Fibroblast of pulmonary artery (primary cell): ENCODE data around the gene LAX1.

ENCODE experiments used
- DNase-seq: peaks from one replicate; pipeline ENCODE4 v3.0.0-alpha.2; 2010; ENCODE audit warnings: low read depth
- H3K4me3 ChIP-seq: replicated peaks from 2 replicates; pipeline ENCODE4 v1.5.1; 2011; ENCODE audit warnings: low read depth, mild to moderate bottlenecking, control low read depth, low read length, moderate library complexity
- CTCF ChIP-seq: IDR thresholded peaks from 2 replicates; pipeline ENCODE4 v1.5.1; 2011; ENCODE audit warnings: mild to moderate bottlenecking, control low read depth, low read length, inconsistent platforms; ENCODE audit errors: missing control alignments

LAX1 gene

GRCh38 chr1:203765029-203765837, at the start of gene LAX1:
Gene LAX1, plus strand, starts transcription at chr1:203765183. Its CDS starts 383 bp downstream, at chr1:203765566.
- TF ChIP-seq CTCF, result no peak
- no peak within 1 kb of the TSS for H3K4me3 ChIP-seq
- DNase-seq, result no peak

GRCh38 chr1:203717120-203717519, 47.9 kb upstream of the LAX1 start:
- no peak for TF ChIP-seq CTCF
- no peak for DNase-seq
- no peak overlapping the region for H3K4me3 ChIP-seq

GRCh38 chr1:203720242-203720641, 44.7 kb upstream of the LAX1 start:
- TF ChIP-seq CTCF, result no peak
- H3K4me3 ChIP-seq, result no peak overlapping the region
- no peak for DNase-seq

- TF ChIP-seq CTCF, result no peak
- DNase-seq, result no peak
- no peak overlapping the region for H3K4me3 ChIP-seq
Observed at GRCh38 chr1:203722909-203723308, 42.1 kb upstream of the LAX1 start.

GRCh38 chr1:203726417-203726867, 38.5 kb upstream of the LAX1 start:
- TF ChIP-seq CTCF, result no peak
- no peak overlapping the region for H3K4me3 ChIP-seq
- peak; percentile 36 for DNase-seq

GRCh38 chr1:203733009-203733863, 31.7 kb upstream of the LAX1 start:
- no peak overlapping the region for H3K4me3 ChIP-seq
- TF ChIP-seq CTCF, result no peak
- DNase-seq, result no peak
